Fibroblast of lung (primary cell): ENCODE data around the gene RELL1. TPM values are rescaled to one million over a fixed set of nuclear protein-coding genes. Genes with fewer than 3 reads are reported as not detected.

Experiments used
- DNase-seq, 2 donors: peaks; one replicate each; pipeline versions ENCODE4 v3.0.0 to v3.0.0-alpha.2; 2010; ENCODE audit warnings: low read depth in 2 of 2
- H2AFZ ChIP-seq: 2 replicates; pipeline ENCODE4 v1.5.1; 2012; ENCODE audit warnings: low read length, control low read depth, inconsistent platforms
- H3K27ac ChIP-seq: 2 replicates; pipeline ENCODE4 v1.5.1; 2011; ENCODE audit warnings: low read length, control low read depth; ENCODE audit not compliant: insufficient read depth
- H3K27me3 ChIP-seq: 2 replicates; pipeline ENCODE4 v1.5.1; 2011; ENCODE audit warnings: mild to moderate bottlenecking, low read length; ENCODE audit not compliant: control insufficient read depth, insufficient read depth
- H3K36me3 ChIP-seq: 2 replicates; pipeline ENCODE4 v1.5.1; 2011; ENCODE audit warnings: low read length; ENCODE audit not compliant: control insufficient read depth, insufficient read depth
- H3K4me1 ChIP-seq: 2 replicates; pipeline ENCODE4 v1.5.1; 2011; ENCODE audit warnings: low read length; ENCODE audit not compliant: control insufficient read depth, insufficient read depth; ENCODE audit errors: extremely low read depth
- H3K4me2 ChIP-seq: 2 replicates; pipeline ENCODE4 v1.5.1; 2011; ENCODE audit warnings: low read length, control low read depth; ENCODE audit not compliant: insufficient read depth; ENCODE audit errors: extremely low read depth
- H3K4me3 ChIP-seq, 4 experiments: fragments of 200-600 bp in 1 of 4; sonication (generic) in 1 of 4; replicated peaks in 1 of 4; 2 replicates each; pipeline ENCODE4 v1.5.1; 2011 to 2016; ENCODE audit warnings: low read length in 4 of 4, low read depth in 3 of 4, mild to moderate bottlenecking in 3 of 4, control low read depth in 2 of 4, inconsistent platforms in 1 of 4, mixed read lengths in 1 of 4; ENCODE audit not compliant: insufficient read depth in 1 of 4; ENCODE audit errors: control extremely low read depth in 1 of 4
- H3K79me2 ChIP-seq: 2 replicates; pipeline ENCODE4 v1.5.1; 2012; ENCODE audit warnings: mild to moderate bottlenecking, low read length, inconsistent platforms; ENCODE audit not compliant: control insufficient read depth, insufficient read depth
- H3K9ac ChIP-seq: 2 replicates; pipeline ENCODE4 v1.5.1; 2011; ENCODE audit warnings: mild to moderate bottlenecking, low read length, control low read depth; ENCODE audit not compliant: insufficient read depth
- H3K9me3 ChIP-seq: 2 replicates; pipeline ENCODE4 v1.5.1; 2012; ENCODE audit warnings: low read depth, low read length; ENCODE audit not compliant: control insufficient read depth, insufficient read depth
- H4K20me1 ChIP-seq: 2 replicates; pipeline ENCODE4 v1.5.1; 2011; ENCODE audit warnings: low read length; ENCODE audit not compliant: control insufficient read depth, insufficient read depth; ENCODE audit errors: extremely low read depth
- CTCF ChIP-seq, 2 donors: IDR thresholded peaks in 1 of 2; conservative IDR thresholded peaks in 1 of 2; 1 replicate in 1 of 2; 2 replicates in 1 of 2; pipeline ENCODE4 v1.5.1; 2011 to 2012; ENCODE audit warnings: low read length in 2 of 2, control low read depth in 1 of 2, inconsistent platforms in 1 of 2, low read depth in 1 of 2, mild to moderate bottlenecking in 1 of 2
- EZH2 ChIP-seq: IDR thresholded peaks from 2 replicates; pipeline ENCODE4 v1.5.1; 2012; ENCODE audit warnings: low read length, control low read depth, mild to moderate bottlenecking; ENCODE audit errors: missing control alignments
- polyA plus RNA-seq, 2 donors: library from polyadenylated mRNA; depleted of rRNA in 1 of 2; stranded (reverse) in 1 of 2; unstranded in 1 of 2; fragments of >200 nt; gene quantifications; 2 replicates each; pipeline ENCODE4 v1.2.1, GENCODE V29; 2011 to 2012; ENCODE audit warnings: missing spikeins in 1 of 2
- total RNA-seq: library from RNA; depleted of rRNA; stranded (reverse); fragments of >200 nt; gene quantifications from 2 replicates; pipeline ENCODE4 v1.2.1, GENCODE V29; 2014

Gene RELL1
- total and polyA plus RNA-seq, 2 donors (not counting 1 experiment from before 2014, with no cell fraction given): 16.1 to 71.0 TPM

DNA sequence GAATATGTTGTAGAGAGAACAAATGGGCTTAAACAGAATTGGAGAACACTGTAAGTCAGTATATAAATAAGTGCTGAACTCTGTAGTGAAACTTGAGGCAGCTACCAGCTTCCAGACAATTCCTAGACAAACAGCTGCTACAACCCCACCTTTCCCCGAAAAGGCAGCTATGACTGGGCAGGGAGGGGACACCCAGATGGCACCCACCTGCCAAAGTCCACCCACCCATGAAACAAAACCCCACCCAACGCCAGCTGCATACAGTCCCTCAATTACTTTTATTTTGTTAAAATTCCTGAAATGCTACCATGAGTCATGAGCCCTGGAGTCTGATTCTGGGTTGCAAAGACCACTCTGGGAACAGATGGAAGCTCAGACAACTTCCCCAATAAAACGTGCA is 24.4 kb downstream of the RELL1 start:
- no peaks in the 10 kb centered on the region for H3K9me3 ChIP-seq
- H3K4me3 ChIP-seq: no peak overlapping the region
- H3K27ac ChIP-seq: no peak overlapping the region
- TF ChIP-seq CTCF (conservative IDR thresholded peaks at IDR 0.05 in 1 of 2, IDR thresholded peaks at IDR 0.05 in 1 of 2; ENCODE audit: low read depth in 1 of 2, low read length in 2 of 2) (no peak), EZH2 (no peak)
- H3K4me1 ChIP-seq: peaks cover 21% of the 10 kb centered on the region
- DNase-seq: peak; percentile 61 to 79
- no peaks in the 10 kb centered on the region for H3K36me3 ChIP-seq
- peaks cover 7% of the 10 kb centered on the region for H3K79me2 ChIP-seq
- H3K9ac ChIP-seq: no peak overlapping the region
- peak overlapping the region; percentile 2 for H3K4me2 ChIP-seq
- no peak overlapping the region for H2AFZ ChIP-seq
- no peaks in the 10 kb centered on the region for H3K27me3 ChIP-seq
- H4K20me1 ChIP-seq: no peaks in the 10 kb centered on the region

DNA sequence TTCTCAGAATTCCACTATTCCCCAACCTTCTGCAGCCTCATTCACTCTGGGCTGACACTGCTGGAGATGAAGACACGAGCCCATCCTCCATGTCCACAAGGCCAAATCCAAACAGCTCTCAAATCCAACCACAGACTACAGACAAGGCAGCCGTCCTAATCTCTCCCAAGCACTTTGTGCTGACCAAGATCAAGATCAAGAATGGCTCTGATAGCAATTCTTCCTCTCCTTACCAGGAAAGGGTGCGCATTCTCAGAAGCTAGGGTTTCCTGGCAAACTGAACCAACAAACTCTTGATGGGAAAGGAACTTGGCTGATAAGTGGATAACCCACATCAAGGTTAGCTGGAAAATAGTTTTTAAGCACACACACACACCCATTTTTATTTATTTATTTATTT is 26.5 kb downstream of the RELL1 start:
- Histone ChIP-seq H3K4me2 (no peak overlapping the region), H3K9ac (no peak overlapping the region), H3K36me3 (no peaks in the 10 kb centered on the region), H3K27ac (no peak overlapping the region), H3K4me1 (peaks cover 5% of the 10 kb centered on the region), H3K27me3 (no peaks in the 10 kb centered on the region), H3K9me3 (no peaks in the 10 kb centered on the region), H3K4me3 (no peak overlapping the region), H3K79me2 (peaks cover 5% of the 10 kb centered on the region), H2AFZ (no peak overlapping the region), H4K20me1 (no peaks in the 10 kb centered on the region)
- TF ChIP-seq CTCF (conservative IDR thresholded peaks at IDR 0.05 in 1 of 2, IDR thresholded peaks at IDR 0.05 in 1 of 2; ENCODE audit: low read depth in 1 of 2, low read length in 2 of 2) (no peak), EZH2 (no peak)
- no peak for DNase-seq

- no peaks in the 10 kb centered on the region for H3K36me3 ChIP-seq
- no peak overlapping the region for H2AFZ ChIP-seq
- H3K4me1 ChIP-seq: no peaks in the 10 kb centered on the region
- no peaks in the 10 kb centered on the region for H4K20me1 ChIP-seq
- TF ChIP-seq CTCF (conservative IDR thresholded peaks at IDR 0.05 in 1 of 2, IDR thresholded peaks at IDR 0.05 in 1 of 2; ENCODE audit: low read depth in 1 of 2, low read length in 2 of 2) (no peak), EZH2 (no peak)
- H3K27me3 ChIP-seq: no peaks in the 10 kb centered on the region
- H3K4me3 ChIP-seq: no peak overlapping the region
- no peak overlapping the region for H3K27ac ChIP-seq
- H3K79me2 ChIP-seq: peaks cover 5% of the 10 kb centered on the region
- H3K9me3 ChIP-seq: no peaks in the 10 kb centered on the region
- H3K4me2 ChIP-seq: no peak overlapping the region
- H3K9ac ChIP-seq: no peak overlapping the region
- no peak for DNase-seq
These were observed 29.5 kb downstream of the RELL1 start for GRCh38 chr4:37656649-37657048.
